ENCODE results near the gene TRPV4.

TRPV4 gene

GRCh38 chr12:109738878-109739665 lies 94.1 kb downstream of the TRPV4 start:
- no peak for DNase-seq

GRCh38 chr12:109738209-109738608 lies 95.0 kb downstream of the TRPV4 start:
- no peak for DNase-seq

GRCh38 chr12:109737631-109738030 lies 95.6 kb downstream of the TRPV4 start:
- DNase-seq, result no peak

- DNase-seq, result no peak
Observed at GRCh38 chr12:109737126-109737525, 96.1 kb downstream of the TRPV4 start.

- no peak for DNase-seq
Observed at GRCh38 chr12:109736552-109737108, 96.6 kb downstream of the TRPV4 start.

GRCh38 chr12:109735825-109736551 lies 97.2 kb downstream of the TRPV4 start:
- no peak for DNase-seq

- DNase-seq, result no peak
Observed at GRCh38 chr12:109735051-109735521, 98.1 kb downstream of the TRPV4 start.

GRCh38 chr12:109734219-109735000 lies 98.8 kb downstream of the TRPV4 start:
- no peak for DNase-seq
